HepG2 (cell line): Measurements from ENCODE around the gene BRAF. TPM values are rescaled to one million over a fixed set of nuclear protein-coding genes. Genes with fewer than 3 reads are reported as not detected.

Experiments used
- ATAC-seq: fragments of 200-7000 bp; cut with Tn5 transposase; 3 replicates; pipeline ENCODE4 v1.9.1; 2020; ENCODE audit warnings: mild to moderate bottlenecking, moderate library complexity
- BruUV-seq: library from RNA; stranded (reverse); fragments of 400-500 nt; replicated peaks from 2 replicates; lab custom pipeline; 2021; lab: Mats Ljungman, UMichigan
- CTCF ChIA-PET: fragments of 300-600 bp; formaldehyde crosslinking; extraction: SDS; loops from one replicate; lab custom pipeline; 2021; ENCODE audit warnings: low total read pairs, inconsistent platforms, low intra/inter-chr PET ratio; lab: Yijun Ruan, JAX
- POLR2A ChIA-PET: fragments of 350-600 bp; sonication (Branson Sonifier 250); formaldehyde crosslinking; loops from one replicate; lab custom pipeline; 2020; ENCODE audit warnings: antibody characterized with exemption, inconsistent platforms; lab: Yijun Ruan, JAX
- DNase-seq: peaks from one replicate; pipeline ENCODE4 v3.0.0-alpha.2; 2015; ENCODE audit warnings: low spot score
- FAIRE-seq: peaks from 3 replicates; lab custom pipeline; 2011; peaks lifted over from hg19 to GRCh38; lab: Jason Lieb, UNC
- H2AFZ ChIP-seq: one replicate; pipeline ENCODE4 v1.6.1; 2011; ENCODE audit warnings: low read length, inconsistent platforms
- H3K27ac ChIP-seq: fragments of 300-600 bp; 3 replicates; pipeline ENCODE4 v1.8.0; 2011; ENCODE audit warnings: mixed run types, mild to moderate bottlenecking, mixed read lengths, low read length, inconsistent platforms; ENCODE audit not compliant: insufficient read depth; ENCODE audit errors: extremely low read length
- H3K27me3 ChIP-seq, 2 experiments: fragments of 200-600 bp in 1 of 2; 2 replicates in 1 of 2; 3 replicates in 1 of 2; pipeline versions ENCODE4 v1.6.0 to v1.8.0; 2011; ENCODE audit warnings: low read length in 2 of 2, mild to moderate bottlenecking in 2 of 2, moderate library complexity in 2 of 2, inconsistent platforms in 1 of 2; ENCODE audit not compliant: insufficient read depth in 2 of 2, control insufficient read depth in 1 of 2
- H3K36me3 ChIP-seq, 2 experiments: fragments of 200-600 bp in 1 of 2; replicated peaks in 1 of 2; 2 replicates in 1 of 2; 3 replicates in 1 of 2; pipeline versions ENCODE4 v1.5.1 to v1.8.0; 2011; ENCODE audit warnings: low read length in 2 of 2, inconsistent platforms in 1 of 2; ENCODE audit not compliant: insufficient read depth in 2 of 2, control insufficient read depth in 1 of 2
- H3K4me1 ChIP-seq: 2 replicates; pipeline ENCODE4 v1.5.1; 2012; ENCODE audit warnings: low read length, inconsistent platforms; ENCODE audit not compliant: insufficient read depth
- H3K4me2 ChIP-seq: 2 replicates; pipeline ENCODE4 v1.6.0; 2011; ENCODE audit warnings: low read depth, low read length, inconsistent platforms
- H3K4me3 ChIP-seq, 3 experiments: fragments of 200-600 bp in 1 of 3; sonication (generic), shearing (Covaris generic) in 1 of 3; replicated peaks in 1 of 3; 2 replicates each; pipeline ENCODE4 v1.5.1; 2011 to 2016; ENCODE audit warnings: low read length in 3 of 3, inconsistent platforms in 2 of 3, low read depth in 2 of 3, mild to moderate bottlenecking in 2 of 3, control low read depth in 1 of 3, mixed read lengths in 1 of 3; ENCODE audit not compliant: insufficient read depth in 1 of 3
- H3K79me2 ChIP-seq: one replicate; pipeline ENCODE4 v1.6.1; 2011; ENCODE audit warnings: low read length, inconsistent platforms; ENCODE audit not compliant: insufficient read depth
- H3K9ac ChIP-seq: 2 replicates; pipeline ENCODE4 v1.6.0; 2011; ENCODE audit warnings: mild to moderate bottlenecking, low read depth, low read length, inconsistent platforms; ENCODE audit not compliant: insufficient read depth
- H3K9me3 ChIP-seq: 2 replicates; pipeline ENCODE4 v1.5.1; 2012; ENCODE audit warnings: mild to moderate bottlenecking, low read length
- H4K20me1 ChIP-seq: 2 replicates; pipeline ENCODE4 v1.6.0; 2011; ENCODE audit warnings: inconsistent platforms, mild to moderate bottlenecking, low read length, moderate library complexity; ENCODE audit not compliant: insufficient read depth
- DMAP1 ChIP-seq: IDR thresholded peaks from 2 replicates; pipeline ENCODE4 v1.6.1; 2016
- GMEB2 ChIP-seq: IDR thresholded peaks from 2 replicates; pipeline ENCODE4 v1.6.1; 2016; ENCODE audit warnings: missing biosample characterization, missing genetic modification reagents, low read depth
- SIX1 ChIP-seq: sonication (generic); formaldehyde crosslinking; IDR thresholded peaks from 2 replicates; pipeline ENCODE4 v1.4.0; 2020; ENCODE audit warnings: missing genetic modification reagents, borderline replicate concordance
- ZNF225 ChIP-seq: sonication (generic); formaldehyde crosslinking; IDR thresholded peaks from 2 replicates; pipeline ENCODE4 v1.4.0; 2020; ENCODE audit warnings: mild to moderate bottlenecking, missing genetic modification reagents
- ZNF407 ChIP-seq: sonication (generic); formaldehyde crosslinking; IDR thresholded peaks from one replicate; pipeline ENCODE4 v1.5.1; 2020; ENCODE audit warnings: mild to moderate bottlenecking, missing genetic modification reagents; ENCODE audit errors: not compliant biosample characterization
- ZNF530 ChIP-seq: sonication (generic); formaldehyde crosslinking; IDR thresholded peaks from 2 replicates; pipeline ENCODE4 v1.5.0; 2020; ENCODE audit warnings: low read depth, mild to moderate bottlenecking, missing genetic modification reagents
- ZNF552 ChIP-seq: sonication (generic); formaldehyde crosslinking; IDR thresholded peaks from 2 replicates; pipeline ENCODE4 v1.9.0; 2022; ENCODE audit warnings: missing genetic modification reagents, mild to moderate bottlenecking, borderline replicate concordance
- ZNF570 ChIP-seq: sonication (generic); formaldehyde crosslinking; IDR thresholded peaks from 2 replicates; pipeline ENCODE4 v1.4.0; 2020; ENCODE audit warnings: mild to moderate bottlenecking, missing genetic modification reagents, borderline replicate concordance
- ZNF660 ChIP-seq: sonication (generic); formaldehyde crosslinking; IDR thresholded peaks from 2 replicates; pipeline ENCODE4 v1.5.1; 2020; ENCODE audit warnings: mild to moderate bottlenecking, low read depth, missing genetic modification reagents, borderline replicate concordance
- ZNF7 ChIP-seq: IDR thresholded peaks from 2 replicates; pipeline ENCODE4 v1.6.1; 2016; ENCODE audit warnings: missing biosample characterization, missing genetic modification reagents
- ZNF713 ChIP-seq: sonication (generic); formaldehyde crosslinking; IDR thresholded peaks from 2 replicates; pipeline ENCODE4 v1.4.0; 2020; ENCODE audit warnings: mild to moderate bottlenecking, missing genetic modification reagents
- ZUFSP ChIP-seq: sonication (generic); formaldehyde crosslinking; IDR thresholded peaks from 2 replicates; pipeline ENCODE4 v1.9.0; 2021; ENCODE audit warnings: missing genetic modification reagents, mild to moderate bottlenecking, borderline replicate concordance
- WGBS: methylation state at CpG from one replicate; pipeline ENCODE4 v1.1.6; 2017; ENCODE audit warnings: low lambda C conversion rate; 5-methylcytosine and 5-hydroxymethylcytosine counted together
- in situ Hi-C: cut with HindIII; loops from 2 replicates; pipeline ENCODE4 v1.10.0; 2017; ENCODE audit warnings: low pct_unique_long_range_greater_than_20kb; ENCODE audit not compliant: extremely low pct_ligation_motif_present
- intact Hi-C: fragments of 100-400 bp; cut with micrococcal nuclease; formaldehyde crosslinking; loops from one replicate; pipeline ENCODE4 v1.10.0; 2022; ENCODE audit not compliant: unreplicated experiment
- polyA plus RNA-seq, 8 experiments: library from polyadenylated mRNA; depleted of rRNA in 3 of 8; stranded (reverse) in 7 of 8; unstranded in 1 of 8; fragments of >200 nt; fragmentation: Illumina TruSeq in 4 of 8; extraction: Trizol in 4 of 8; gene quantifications; 2 replicates each; pipeline versions ENCODE4 v1.2.1 to v1.2.3, GENCODE V29; 2011 to 2016; ENCODE audit warnings: low read depth in 4 of 8, missing spikeins in 1 of 8, mixed read lengths in 1 of 8; ENCODE audit not compliant: insufficient read depth in 1 of 8
- total RNA-seq, 5 experiments: library from RNA; depleted of rRNA; stranded (reverse); fragments of >200 nt; fragmentation: Illumina TruSeq; extraction: Trizol; gene quantifications; 2 replicates each; pipeline ENCODE4 v1.2.3, GENCODE V29; 2016; ENCODE audit warnings: low read depth in 1 of 5

Gene BRAF
- total and polyA plus RNA-seq, 2 of the 13 experiments (the other 11 are each of a cell fraction or from before 2014, with no cell fraction given): 12.5 to 13.4 TPM

- no peak for TF ChIP-seq ZNF552 (CRISPR knock-in tag)
These were observed 172.2 kb downstream of the BRAF start (continued) for GRCh38 chr7:140752533-140752932.

GRCh38 chr7:140746751-140747150 is 178.0 kb downstream of the BRAF start:
- H3K36me3 ChIP-seq: peaks cover 0 to 2% of the 10 kb centered on the region in 2 experiments; a peak in 2 of 5 replicates
- POLR2A ChIA-PET: no interaction called here
- no peak overlapping the region for H3K4me3 ChIP-seq
- FAIRE-seq (no peak), ATAC-seq (no peak), DNase-seq (no peak)
- H3K9me3 ChIP-seq: no peaks in the 10 kb centered on the region
- CTCF ChIA-PET: no interaction called here
- no peak overlapping the region for H3K27ac ChIP-seq
- WGBS: 100% methylated on average over 2 of the region's 2 CpGs
- no peaks in the 10 kb centered on the region for H4K20me1 ChIP-seq
- TF ChIP-seq ZUFSP (no peak), ZNF660 (no peak), ZNF570 (CRISPR knock-in tag) (no peak), SIX1 (CRISPR knock-in tag) (no peak), ZNF7 (CRISPR knock-in tag) (no peak), ZNF530 (CRISPR knock-in tag) (no peak), ZNF225 (CRISPR knock-in tag) (no peak), ZNF407 (CRISPR knock-in tag) (no peak), GMEB2 (CRISPR knock-in tag) (no peak), DMAP1 (CRISPR knock-in tag) (no peak), ZNF713 (CRISPR knock-in tag) (no peak)
- in situ Hi-C loops: no loop called here
- no peak overlapping the region for H2AFZ ChIP-seq
- BruUV-seq: no TSS peak
- no peaks in the 10 kb centered on the region for H3K79me2 ChIP-seq
- intact Hi-C loops: no loop called here
- peaks cover 22% of the 10 kb centered on the region for H3K4me1 ChIP-seq
- no peak overlapping the region for H3K4me2 ChIP-seq
- no peaks in the 10 kb centered on the region for H3K27me3 ChIP-seq
- H3K9ac ChIP-seq: no peak overlapping the region
